ENCODE results near the gene FBXW7. TPM values are rescaled to one million over a fixed set of nuclear protein-coding genes. Genes with fewer than 3 reads are reported as not detected.

The FBXW7 gene
- total and polyA plus RNA-seq, 4 donors, result 58.9 to 129 (median 71.7) TPM

DNA sequence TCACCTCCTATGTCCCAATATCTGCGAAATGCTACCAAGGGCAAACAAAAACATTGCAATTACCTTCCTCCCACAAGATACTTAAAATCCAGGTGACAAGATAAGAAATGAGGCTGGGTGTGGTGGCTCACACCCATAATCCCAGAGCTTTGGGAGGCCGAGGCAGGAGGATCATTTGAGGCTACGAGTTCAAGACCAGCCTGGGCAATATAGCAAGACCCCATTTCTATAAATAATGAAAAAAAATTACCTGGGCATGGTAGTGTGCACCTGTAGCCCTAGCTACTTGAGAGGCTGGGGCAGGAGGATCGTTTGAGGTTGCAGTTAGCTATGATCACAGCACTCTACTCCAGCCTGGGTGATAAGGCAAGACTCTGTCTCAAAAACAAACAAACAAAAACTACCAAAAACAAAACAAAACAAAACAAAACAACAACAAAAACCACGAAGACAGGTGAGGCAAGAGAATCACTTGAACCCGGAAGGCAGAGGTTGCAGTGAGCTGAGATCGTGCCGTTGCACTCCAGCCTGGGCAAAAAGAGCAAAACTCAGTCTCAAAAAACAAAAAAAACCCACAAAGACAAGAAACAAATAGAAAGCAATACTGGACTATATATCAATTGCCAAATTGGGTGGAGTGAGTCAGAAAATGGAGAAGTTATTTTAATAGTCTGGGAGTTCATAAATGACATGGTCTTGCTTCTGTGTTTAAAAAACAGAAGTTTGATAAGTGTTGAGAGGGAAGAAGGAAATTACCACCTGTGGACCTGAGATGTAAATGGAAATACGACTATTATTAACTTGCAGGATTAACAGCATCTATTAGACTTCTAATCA, 176.5 kb downstream of the FBXW7 start:
- no peaks in the 10 kb centered on the region for H3K9me3 ChIP-seq (ENCODE audit: control insufficient read depth, insufficient read depth, low read length)
- H3K4me3 ChIP-seq (ENCODE audit: low read depth, low read length), result no peak overlapping the region
- no peaks in the 10 kb centered on the region for H3K36me3 ChIP-seq (ENCODE audit: control insufficient read depth, insufficient read depth, low read length)
- no peak for DNase-seq (ENCODE audit: low read depth in 4 of 6, low spot score in 6 of 6)
- H3K27me3 ChIP-seq (ENCODE audit: control insufficient read depth, insufficient read depth, low read length), result no peaks in the 10 kb centered on the region
- 100% methylated on average over 2 of the region's 9 CpGs for WGBS (ENCODE audit: insufficient coverage)
- H3K4me1 ChIP-seq (ENCODE audit: control insufficient read depth, insufficient read depth, low read length), result no peaks in the 10 kb centered on the region
- no peak overlapping the region for H3K27ac ChIP-seq (ENCODE audit: low read depth, low read length)

DNA sequence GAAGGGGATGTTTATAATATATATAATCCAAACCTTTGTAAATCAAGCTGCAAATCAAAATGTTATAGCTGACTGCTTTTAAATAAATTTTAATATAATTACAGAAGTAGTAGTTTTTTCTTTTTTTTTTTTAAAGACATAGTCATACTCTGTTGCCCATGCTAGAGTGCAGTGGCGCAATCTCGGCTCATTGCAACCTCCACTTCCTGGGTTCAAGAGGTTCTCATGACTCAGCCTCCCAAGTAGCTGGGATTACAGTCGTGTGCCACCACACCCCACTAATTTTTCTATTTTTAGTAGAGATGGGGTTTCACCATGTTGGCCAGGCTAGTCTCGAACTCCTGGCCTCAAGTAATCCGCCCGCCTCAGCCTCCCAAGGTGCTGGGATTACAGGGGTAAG, 178.7 kb downstream of the FBXW7 start:
- DNase-seq (ENCODE audit: low read depth in 4 of 6, low spot score in 6 of 6), result no peak
- no peaks in the 10 kb centered on the region for H3K36me3 ChIP-seq (ENCODE audit: control insufficient read depth, insufficient read depth, low read length)
- H3K27me3 ChIP-seq (ENCODE audit: control insufficient read depth, insufficient read depth, low read length), result no peaks in the 10 kb centered on the region
- no peak overlapping the region for H3K4me3 ChIP-seq (ENCODE audit: low read depth, low read length)
- no CpG with 5 or more reads among the region's 6 CpGs for WGBS (ENCODE audit: insufficient coverage)
- no peaks in the 10 kb centered on the region for H3K9me3 ChIP-seq (ENCODE audit: control insufficient read depth, insufficient read depth, low read length)
- no peak overlapping the region for H3K27ac ChIP-seq (ENCODE audit: low read depth, low read length)
- H3K4me1 ChIP-seq (ENCODE audit: control insufficient read depth, insufficient read depth, low read length), result no peaks in the 10 kb centered on the region

DNA sequence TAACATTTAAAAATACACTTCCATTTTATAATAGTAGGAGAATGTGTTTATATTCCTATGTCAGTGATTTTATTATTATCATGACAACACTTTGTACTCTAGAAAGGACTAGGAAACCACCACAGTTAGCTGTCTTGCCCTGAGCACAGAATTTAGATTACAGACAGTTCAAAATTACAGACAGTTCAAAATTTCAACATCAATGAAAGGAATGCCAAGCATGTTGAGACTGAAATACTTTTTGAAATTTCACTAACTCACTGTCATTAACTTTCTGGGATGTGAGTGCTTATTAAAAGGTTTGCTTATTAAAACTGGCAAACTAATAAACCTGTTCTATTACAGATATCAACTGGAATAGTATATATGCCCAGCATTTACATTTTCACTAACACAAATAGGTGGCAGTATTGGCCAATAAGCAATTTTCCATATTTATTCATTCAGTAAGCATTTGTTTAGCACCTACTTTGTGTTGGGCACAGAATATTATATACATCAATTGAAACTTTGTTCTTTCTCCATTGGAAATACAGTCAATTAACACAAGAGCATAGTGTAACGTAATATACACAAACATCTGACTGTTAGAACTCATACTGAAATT, 179.4 kb downstream of the FBXW7 start:
- DNase-seq (ENCODE audit: low read depth in 4 of 6, low spot score in 6 of 6), result no peak
- WGBS (ENCODE audit: insufficient coverage), result no CpG with 5 or more reads among the region's 1 CpG
- no peak overlapping the region for H3K27ac ChIP-seq (ENCODE audit: low read depth, low read length)
- H3K9me3 ChIP-seq (ENCODE audit: control insufficient read depth, insufficient read depth, low read length), result no peaks in the 10 kb centered on the region
- no peak overlapping the region for H3K4me3 ChIP-seq (ENCODE audit: low read depth, low read length)
- H3K36me3 ChIP-seq (ENCODE audit: control insufficient read depth, insufficient read depth, low read length), result no peaks in the 10 kb centered on the region
- H3K4me1 ChIP-seq (ENCODE audit: control insufficient read depth, insufficient read depth, low read length), result no peaks in the 10 kb centered on the region
- H3K27me3 ChIP-seq (ENCODE audit: control insufficient read depth, insufficient read depth, low read length), result no peaks in the 10 kb centered on the region

DNA sequence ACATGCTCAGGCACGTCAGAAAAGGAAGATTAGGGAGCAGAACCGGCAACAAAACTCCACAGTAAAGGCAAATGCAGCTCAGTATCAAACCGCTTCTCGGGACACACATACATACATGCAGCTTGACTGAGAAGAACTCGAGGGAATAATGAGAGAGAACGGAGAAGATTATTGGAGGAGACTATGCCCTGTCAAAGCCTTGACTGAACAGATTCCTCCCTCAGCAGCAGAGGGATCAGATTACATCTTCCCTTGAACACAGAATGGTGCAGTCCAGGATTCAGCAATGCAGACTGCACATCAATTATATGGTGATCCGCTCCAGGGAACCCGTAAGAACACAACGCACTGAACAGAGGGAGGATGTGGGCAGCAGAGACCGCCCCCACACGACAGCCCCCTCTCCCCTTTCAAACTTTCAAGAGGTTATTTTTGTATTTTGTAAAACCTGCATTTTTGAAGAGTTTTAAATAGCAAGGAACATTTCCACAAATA, 183.2 kb downstream of the FBXW7 start:
- H3K27ac ChIP-seq (ENCODE audit: low read depth, low read length), result peak overlapping the region; percentile 92
- H3K4me1 ChIP-seq (ENCODE audit: control insufficient read depth, insufficient read depth, low read length), result no peaks in the 10 kb centered on the region
- peak overlapping the region; percentile 81 for H3K4me3 ChIP-seq (ENCODE audit: low read depth, low read length)
- peak; percentile 74 to 97 (median 83) for DNase-seq (ENCODE audit: low read depth in 4 of 6, low spot score in 6 of 6)
- WGBS (ENCODE audit: insufficient coverage), result 8% methylated on average over 3 of the region's 11 CpGs
- H3K9me3 ChIP-seq (ENCODE audit: control insufficient read depth, insufficient read depth, low read length), result no peaks in the 10 kb centered on the region
- H3K36me3 ChIP-seq (ENCODE audit: control insufficient read depth, insufficient read depth, low read length), result no peaks in the 10 kb centered on the region
- no peaks in the 10 kb centered on the region for H3K27me3 ChIP-seq (ENCODE audit: control insufficient read depth, insufficient read depth, low read length)

DNA sequence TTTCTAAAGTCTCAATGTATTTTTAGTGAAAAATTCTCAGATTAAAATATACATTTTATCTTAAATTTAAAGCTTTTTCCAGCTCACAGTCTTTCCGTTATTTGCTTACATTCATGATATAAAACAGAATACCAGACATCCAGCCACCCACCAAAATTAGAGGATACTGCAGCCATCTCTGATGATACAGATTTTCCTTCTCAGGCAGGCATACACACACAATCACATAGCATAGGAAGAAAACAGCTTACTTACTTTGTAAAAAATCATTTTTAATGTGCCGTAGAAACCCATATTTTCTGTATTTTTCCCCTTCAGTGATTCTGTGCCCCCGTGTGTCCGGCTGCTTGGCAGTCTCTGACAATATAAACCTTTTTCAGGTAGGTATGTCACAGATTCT, 183.7 kb downstream of the FBXW7 start:
- no peaks in the 10 kb centered on the region for H3K4me1 ChIP-seq (ENCODE audit: control insufficient read depth, insufficient read depth, low read length)
- H3K9me3 ChIP-seq (ENCODE audit: control insufficient read depth, insufficient read depth, low read length), result no peaks in the 10 kb centered on the region
- no peaks in the 10 kb centered on the region for H3K27me3 ChIP-seq (ENCODE audit: control insufficient read depth, insufficient read depth, low read length)
- no peaks in the 10 kb centered on the region for H3K36me3 ChIP-seq (ENCODE audit: control insufficient read depth, insufficient read depth, low read length)
- peak overlapping the region; percentile 81 for H3K4me3 ChIP-seq (ENCODE audit: low read depth, low read length)
- 20% methylated on average over 2 of the region's 4 CpGs for WGBS (ENCODE audit: insufficient coverage)
- no peak for DNase-seq (ENCODE audit: low read depth in 4 of 6, low spot score in 6 of 6)
- H3K27ac ChIP-seq (ENCODE audit: low read depth, low read length), result peak overlapping the region; percentile 92

DNA sequence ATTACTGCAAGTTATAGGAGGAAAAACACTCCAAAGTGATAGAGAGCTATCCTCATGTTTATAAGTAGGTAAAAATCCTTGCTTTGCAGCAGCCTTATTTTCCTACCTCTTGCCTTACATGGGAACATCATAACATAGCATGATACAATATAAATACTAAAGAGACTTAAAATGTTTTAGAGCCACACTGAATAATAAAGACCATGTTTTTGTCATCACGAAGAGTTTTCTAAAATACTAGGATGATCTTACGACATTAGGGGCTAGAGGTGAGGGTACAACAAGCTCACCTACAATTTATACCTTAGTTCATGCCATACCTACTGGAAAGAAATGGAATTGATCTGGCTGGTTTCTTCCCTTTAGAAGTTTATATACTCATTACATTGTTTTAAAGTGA, 184.8 kb downstream of the FBXW7 start:
- DNase-seq (ENCODE audit: low read depth in 4 of 6, low spot score in 6 of 6), result peak in 1 of 6 donors; percentile 54
- H3K27me3 ChIP-seq (ENCODE audit: control insufficient read depth, insufficient read depth, low read length), result no peaks in the 10 kb centered on the region
- H3K27ac ChIP-seq (ENCODE audit: low read depth, low read length), result no peak overlapping the region
- H3K4me3 ChIP-seq (ENCODE audit: low read depth, low read length), result peak overlapping the region; percentile 81
- no CpG with 5 or more reads among the region's 2 CpGs for WGBS (ENCODE audit: insufficient coverage)
- no peaks in the 10 kb centered on the region for H3K4me1 ChIP-seq (ENCODE audit: control insufficient read depth, insufficient read depth, low read length)
- H3K36me3 ChIP-seq (ENCODE audit: control insufficient read depth, insufficient read depth, low read length), result peaks cover 5% of the 10 kb centered on the region
- H3K9me3 ChIP-seq (ENCODE audit: control insufficient read depth, insufficient read depth, low read length), result no peaks in the 10 kb centered on the region

DNA sequence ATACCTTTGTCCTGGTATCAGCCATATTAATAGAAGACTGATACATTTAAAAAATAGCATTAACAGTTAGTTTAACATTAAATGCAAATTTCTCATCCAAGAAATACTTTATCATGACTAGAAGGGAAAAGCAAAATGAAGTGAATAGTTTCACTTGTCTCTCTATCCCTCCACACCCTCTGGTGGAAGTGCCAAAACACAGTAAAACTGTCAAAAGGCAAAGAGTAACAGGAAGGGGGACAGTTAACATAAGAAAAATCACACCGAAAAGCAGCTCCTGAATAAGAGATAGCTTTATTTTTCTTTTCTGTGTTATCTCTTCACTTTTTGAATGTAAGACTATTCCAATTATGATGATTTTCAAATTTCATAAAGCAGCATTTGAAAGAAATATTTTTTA, 187.2 kb downstream of the FBXW7 start:
- H3K4me1 ChIP-seq (ENCODE audit: control insufficient read depth, insufficient read depth, low read length), result no peaks in the 10 kb centered on the region
- H3K9me3 ChIP-seq (ENCODE audit: control insufficient read depth, insufficient read depth, low read length), result no peaks in the 10 kb centered on the region
- H3K4me3 ChIP-seq (ENCODE audit: low read depth, low read length), result no peak overlapping the region
- H3K36me3 ChIP-seq (ENCODE audit: control insufficient read depth, insufficient read depth, low read length), result peaks cover 5% of the 10 kb centered on the region
- WGBS (ENCODE audit: insufficient coverage), result no CpG with 5 or more reads among the region's 1 CpG
- H3K27me3 ChIP-seq (ENCODE audit: control insufficient read depth, insufficient read depth, low read length), result no peaks in the 10 kb centered on the region
- H3K27ac ChIP-seq (ENCODE audit: low read depth, low read length), result no peak overlapping the region
- DNase-seq (ENCODE audit: low read depth in 4 of 6, low spot score in 6 of 6), result peak in 3 of 6 donors; percentile 31 to 78 (median 75)

DNA sequence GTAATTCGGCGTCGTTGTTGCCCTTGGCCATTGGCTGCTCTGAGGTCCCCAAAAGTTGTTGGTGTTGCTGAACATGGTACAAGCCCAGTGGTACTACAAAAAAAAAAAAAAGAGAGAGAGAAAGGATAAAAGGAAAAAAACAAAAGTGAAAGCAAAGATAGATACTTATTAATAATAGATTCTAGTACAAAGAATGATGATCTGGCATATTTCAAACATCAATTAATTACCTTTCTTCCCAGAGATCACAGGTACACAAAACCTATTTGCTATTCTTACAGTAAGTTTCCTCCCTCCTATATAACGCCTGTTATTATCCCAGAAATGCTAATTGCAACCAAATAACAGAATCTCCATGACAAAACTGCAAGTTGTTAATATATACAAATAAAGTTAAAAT, 188.9 kb downstream of the FBXW7 start:
- no peaks in the 10 kb centered on the region for H3K4me1 ChIP-seq (ENCODE audit: control insufficient read depth, insufficient read depth, low read length)
- DNase-seq (ENCODE audit: low read depth in 4 of 6, low spot score in 6 of 6), result no peak
- no peaks in the 10 kb centered on the region for H3K9me3 ChIP-seq (ENCODE audit: control insufficient read depth, insufficient read depth, low read length)
- 100% methylated on average over 3 of the region's 4 CpGs for WGBS (ENCODE audit: insufficient coverage)
- H3K27me3 ChIP-seq (ENCODE audit: control insufficient read depth, insufficient read depth, low read length), result no peaks in the 10 kb centered on the region
- H3K36me3 ChIP-seq (ENCODE audit: control insufficient read depth, insufficient read depth, low read length), result peaks cover 5% of the 10 kb centered on the region
- H3K4me3 ChIP-seq (ENCODE audit: low read depth, low read length), result no peak overlapping the region
- H3K27ac ChIP-seq (ENCODE audit: low read depth, low read length), result no peak overlapping the region

DNA sequence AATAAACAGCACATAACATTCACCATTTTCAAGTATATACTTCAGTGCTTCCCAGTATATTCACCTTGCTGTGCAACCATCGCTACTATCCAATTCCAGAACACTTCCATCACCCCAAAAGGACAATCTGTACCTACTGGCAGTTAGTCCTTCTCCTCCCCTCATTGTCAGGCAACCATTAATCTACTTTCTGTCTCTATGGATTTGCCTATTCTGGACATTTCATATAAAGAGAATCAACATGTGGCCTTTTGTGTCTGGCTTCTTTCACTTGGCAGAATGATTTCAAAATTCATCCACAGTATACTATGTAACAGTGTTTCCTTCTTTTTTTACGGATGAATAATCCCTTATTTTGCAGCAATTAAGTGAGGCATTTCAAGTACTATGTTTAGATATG, 189.4 kb downstream of the FBXW7 start:
- Histone ChIP-seq H3K27ac (ENCODE audit: low read depth, low read length) (no peak overlapping the region), H3K36me3 (ENCODE audit: control insufficient read depth, insufficient read depth, low read length) (peaks cover 5% of the 10 kb centered on the region), H3K9me3 (ENCODE audit: control insufficient read depth, insufficient read depth, low read length) (no peaks in the 10 kb centered on the region), H3K27me3 (ENCODE audit: control insufficient read depth, insufficient read depth, low read length) (no peaks in the 10 kb centered on the region), H3K4me1 (ENCODE audit: control insufficient read depth, insufficient read depth, low read length) (no peaks in the 10 kb centered on the region), H3K4me3 (ENCODE audit: low read depth, low read length) (no peak overlapping the region)
- DNase-seq (ENCODE audit: low read depth in 4 of 6, low spot score in 6 of 6), result no peak
- 76% methylated on average over 1 of the region's 2 CpGs for WGBS (ENCODE audit: insufficient coverage)

DNA sequence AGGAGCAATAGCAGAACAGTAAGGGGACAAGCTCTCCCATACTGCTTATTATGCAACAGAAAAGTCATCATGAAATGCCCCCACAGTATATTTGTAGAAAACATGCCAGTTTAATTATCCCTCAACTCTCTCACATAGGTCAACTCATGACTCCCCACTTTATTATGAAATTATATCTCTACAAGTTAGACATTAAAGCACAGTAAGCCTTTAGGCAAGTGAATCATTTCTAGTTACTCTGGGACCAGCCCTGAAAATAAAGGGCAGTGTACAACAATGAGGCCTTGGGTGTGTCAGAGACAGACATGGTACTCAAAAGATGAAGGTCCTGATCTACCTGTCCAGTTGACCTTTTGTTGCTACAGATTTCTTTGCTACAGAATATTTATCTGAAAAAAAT, 191.9 kb downstream of the FBXW7 start:
- Histone ChIP-seq H3K4me3 (ENCODE audit: low read depth, low read length) (no peak overlapping the region), H3K36me3 (ENCODE audit: control insufficient read depth, insufficient read depth, low read length) (peaks cover 5% of the 10 kb centered on the region), H3K4me1 (ENCODE audit: control insufficient read depth, insufficient read depth, low read length) (no peaks in the 10 kb centered on the region), H3K27ac (ENCODE audit: low read depth, low read length) (no peak overlapping the region), H3K9me3 (ENCODE audit: control insufficient read depth, insufficient read depth, low read length) (no peaks in the 10 kb centered on the region), H3K27me3 (ENCODE audit: control insufficient read depth, insufficient read depth, low read length) (no peaks in the 10 kb centered on the region)
- DNase-seq (ENCODE audit: low read depth in 4 of 6, low spot score in 6 of 6), result peak in 1 of 6 donors; percentile 9

Data from spinal cord (tissue), 10 donors.